ENCODE results near the gene CPE. TPM values are rescaled to one million over a fixed set of nuclear protein-coding genes. Genes with fewer than 3 reads are reported as not detected.

CPE gene
- total and polyA plus RNA-seq, 4 donors, result 3.0 to 5.6 (median 4.5) TPM

- H3K4me3 ChIP-seq (ENCODE audit: low read depth in 1 of 3, low read length in 3 of 3), result no peak overlapping the region
- no peaks in the 10 kb centered on the region for H3K4me1 ChIP-seq (ENCODE audit: control insufficient read depth in 4 of 4, insufficient read depth in 4 of 4, low read length in 3 of 4)
- 86% methylated on average over 3 of the region's 3 CpGs for WGBS
- H3K36me3 ChIP-seq (ENCODE audit: control insufficient read depth in 4 of 4, insufficient read depth in 3 of 4, low read depth in 1 of 4, low read length in 3 of 4), result no peaks in the 10 kb centered on the region
- no peak overlapping the region for H3K9ac ChIP-seq (ENCODE audit: low read depth in 1 of 2, low read length in 2 of 2)
- H3K27ac ChIP-seq (ENCODE audit: low read depth in 1 of 2, low read length in 2 of 2), result no peak overlapping the region
- no peak for DNase-seq (ENCODE audit: low spot score)
- H3K9me3 ChIP-seq (ENCODE audit: control insufficient read depth in 4 of 4, low read length in 3 of 4), result no peaks in the 10 kb centered on the region
- no peak for TF ChIP-seq HNF4A (conservative IDR thresholded peaks at IDR 0.05)
- TF ChIP-seq RAD21 (IDR thresholded peaks at IDR 0.05), result no peak
- no peak for TF ChIP-seq REST (IDR thresholded peaks at IDR 0.05)
- TF ChIP-seq EGR1 (IDR thresholded peaks at IDR 0.05; ENCODE audit: low read depth in 2 of 2), result no peak
- TF ChIP-seq FOXA2 (IDR thresholded peaks at IDR 0.05), result no peak
- TF ChIP-seq ATF3 (IDR thresholded peaks at IDR 0.05), result no peak
- TF ChIP-seq JUND (IDR thresholded peaks at IDR 0.05), result no peak
- no peak for TF ChIP-seq NR2F2 (IDR thresholded peaks at IDR 0.05)
- TF ChIP-seq TAF1 (conservative IDR thresholded peaks at IDR 0.05), result no peak
- TF ChIP-seq ZBTB33 (IDR thresholded peaks at IDR 0.05), result no peak
- no peak for TF ChIP-seq RXRA (IDR thresholded peaks at IDR 0.05)
- no peak for TF ChIP-seq GABPA (IDR thresholded peaks at IDR 0.05 in 1 of 2, conservative IDR thresholded peaks at IDR 0.05 in 1 of 2)
- no peak for TF ChIP-seq SP1 (IDR thresholded peaks at IDR 0.05)
- TF ChIP-seq CTCF (IDR thresholded peaks at IDR 0.05; ENCODE audit: low read depth, low read length, missing input control), result no peak
- no peak for TF ChIP-seq YY1 (IDR thresholded peaks at IDR 0.05)
- no peak for TF ChIP-seq FOXA1 (IDR thresholded peaks at IDR 0.05)
- TF ChIP-seq MAX (IDR thresholded peaks at IDR 0.05), result no peak
- no peak for TF ChIP-seq HNF4G (IDR thresholded peaks at IDR 0.05)
- no peaks in the 10 kb centered on the region for H3K27me3 ChIP-seq (ENCODE audit: control insufficient read depth in 4 of 4, insufficient read depth in 4 of 4, low read length in 3 of 4)
These were observed 102.4 kb downstream of the CPE start for GRCh38 chr4:165481053-165481835.
